Glutamatergic neuron (in vitro differentiated cells): Measurements from ENCODE around the gene SLC16A1. TPM values are rescaled to one million over a fixed set of nuclear protein-coding genes. Genes with fewer than 3 reads are reported as not detected.
"Not testable (repeated sequence)": the region's sequence is repeated elsewhere in the genome, so short reads cannot be mapped to it uniquely, and the experiment has no call there.

Experiments
- DNase-seq: peaks from one replicate; pipeline ENCODE4 v3.0.0; 2022
- H3K27ac Mint-ChIP-seq: one replicate; pipeline ENCODE4 v1.8.0; 2020; ENCODE audit warnings: mild to moderate bottlenecking, mixed read lengths, inconsistent platforms; ENCODE audit not compliant: unreplicated experiment
- H3K27me3 Mint-ChIP-seq: one replicate; pipeline ENCODE4 v1.8.0; 2020; ENCODE audit warnings: mild to moderate bottlenecking, moderate library complexity, mixed read lengths, inconsistent platforms; ENCODE audit not compliant: unreplicated experiment
- H3K36me3 Mint-ChIP-seq: one replicate; pipeline ENCODE4 v1.8.0; 2020; ENCODE audit warnings: mild to moderate bottlenecking, mixed read lengths, inconsistent platforms; ENCODE audit not compliant: unreplicated experiment
- H3K4me1 Mint-ChIP-seq: one replicate; pipeline ENCODE4 v1.8.0; 2020; ENCODE audit warnings: mild to moderate bottlenecking, low read depth, mixed read lengths, inconsistent platforms; ENCODE audit not compliant: unreplicated experiment
- H3K4me3 Mint-ChIP-seq: one replicate; pipeline ENCODE4 v1.8.0; 2020; ENCODE audit warnings: mild to moderate bottlenecking, mixed read lengths, inconsistent platforms; ENCODE audit not compliant: unreplicated experiment
- H3K9me3 Mint-ChIP-seq: one replicate; pipeline ENCODE4 v1.8.0; 2020; ENCODE audit warnings: mild to moderate bottlenecking, moderate library complexity, mixed read lengths, inconsistent platforms; ENCODE audit not compliant: unreplicated experiment
- CTCF ChIP-seq: fragments of 200-600 bp; sonication (generic); IDR thresholded peaks from one replicate; pipeline ENCODE4 v1.5.0; 2021; ENCODE audit not compliant: partially characterized antibody, unreplicated experiment
- total RNA-seq: library from RNA; stranded (reverse); fragmentation: NEBNext Ultra II Directional; extraction: Animal tissue kit (Norgen Biotek cat#: 25700); gene quantifications from one replicate; pipeline ENCODE4 v1.2.1, GENCODE V29; 2021; ENCODE audit not compliant: unreplicated experiment

SLC16A1 gene
- total RNA-seq, 1 donor from 2014 or later = 39.5 TPM

- no peak for DNase-seq
- no peaks in the 10 kb centered on the region for H3K27me3 Mint-ChIP-seq
- no peak overlapping the region for H3K4me3 Mint-ChIP-seq
- no peak overlapping the region for H3K27ac Mint-ChIP-seq
- no peaks in the 10 kb centered on the region for H3K4me1 Mint-ChIP-seq
- no peaks in the 10 kb centered on the region for H3K36me3 Mint-ChIP-seq
- TF ChIP-seq CTCF = no peak
- no peaks in the 10 kb centered on the region for H3K9me3 Mint-ChIP-seq
These were observed 26.3 kb upstream of the SLC16A1 start for GRCh38 chr1:112982328-112982727.

GRCh38 chr1:112981834-112982233, 25.8 kb upstream of the SLC16A1 start:
- H3K4me1 Mint-ChIP-seq, H3K36me3 Mint-ChIP-seq, H3K9me3 Mint-ChIP-seq, H3K27ac Mint-ChIP-seq, H3K27me3 Mint-ChIP-seq, DNase-seq, H3K4me3 Mint-ChIP-seq: not testable (repeated sequence)

GRCh38 chr1:112981426-112981825, 25.4 kb upstream of the SLC16A1 start:
- DNase-seq = no peak
- Mint-ChIP-seq H3K27ac (no peak overlapping the region), H3K4me1 (no peaks in the 10 kb centered on the region), H3K4me3 (no peak overlapping the region), H3K27me3 (no peaks in the 10 kb centered on the region), H3K9me3 (no peaks in the 10 kb centered on the region), H3K36me3 (no peaks in the 10 kb centered on the region)
- TF ChIP-seq CTCF = no peak

- Mint-ChIP-seq H3K9me3 (no peaks in the 10 kb centered on the region), H3K4me3 (no peak overlapping the region), H3K27me3 (no peaks in the 10 kb centered on the region), H3K4me1 (no peaks in the 10 kb centered on the region), H3K36me3 (no peaks in the 10 kb centered on the region), H3K27ac (no peak overlapping the region)
- no peak for TF ChIP-seq CTCF
- no peak for DNase-seq
These were observed 19.3 kb upstream of the SLC16A1 start for GRCh38 chr1:112975336-112975735.

- no peak overlapping the region for H3K27ac Mint-ChIP-seq
- H3K4me1 Mint-ChIP-seq = no peaks in the 10 kb centered on the region
- H3K36me3 Mint-ChIP-seq = no peaks in the 10 kb centered on the region
These were observed 18.6 kb upstream of the SLC16A1 start for GRCh38 chr1:112974646-112975045.

More at GRCh38 chr1:112974646-112975045, 18.6 kb upstream of the SLC16A1 start:
- no peak for DNase-seq
- no peak for TF ChIP-seq CTCF
- no peaks in the 10 kb centered on the region for H3K27me3 Mint-ChIP-seq
- H3K4me3 Mint-ChIP-seq = no peak overlapping the region
- peaks cover 1% of the 10 kb centered on the region for H3K9me3 Mint-ChIP-seq
